Measurements from ENCODE around the gene LPIN2.

Gene LPIN2

GRCh38 chr18:2978661-2979106 is 34.3 kb downstream of the LPIN2 start:
- DNase-seq: no peak

- DNase-seq: no peak
Observed at GRCh38 chr18:2978208-2978607, 34.7 kb downstream of the LPIN2 start.

- DNase-seq: no peak
Observed at GRCh38 chr18:2976218-2977132, 36.5 kb downstream of the LPIN2 start.

GRCh38 chr18:2974731-2975130 is 38.2 kb downstream of the LPIN2 start:
- DNase-seq: no peak

GRCh38 chr18:2971741-2972552 is 41.0 kb downstream of the LPIN2 start:
- no peak for DNase-seq

GRCh38 chr18:2970772-2971659 is 41.9 kb downstream of the LPIN2 start:
- DNase-seq: no peak

GRCh38 chr18:2970344-2970743 is 42.6 kb downstream of the LPIN2 start:
- no peak for DNase-seq

GRCh38 chr18:2969695-2970094 is 43.2 kb downstream of the LPIN2 start:
- DNase-seq: no peak

GRCh38 chr18:2968606-2969005 is 44.3 kb downstream of the LPIN2 start:
- DNase-seq: no peak

- no peak for DNase-seq
Observed at GRCh38 chr18:2967820-2968219, 45.1 kb downstream of the LPIN2 start.

- DNase-seq: no peak
Observed at GRCh38 chr18:2967357-2967756, 45.6 kb downstream of the LPIN2 start.

GRCh38 chr18:2966560-2966959 is 46.4 kb downstream of the LPIN2 start:
- DNase-seq: no peak

GRCh38 chr18:2965797-2966196 is 47.1 kb downstream of the LPIN2 start:
- no peak for DNase-seq

- DNase-seq: no peak
Observed at GRCh38 chr18:2964361-2965010, 48.5 kb downstream of the LPIN2 start.

Measured in femur (tissue), 1 donor.